Anterior cingulate cortex (tissue), 58 donors: ENCODE measurements around the gene PALMD.

Experiments
- DNase-seq, 58 donors: peaks; one replicate each; lab custom pipeline; 2025; lab: John Stamatoyannopoulos, UW

PALMD gene

DNA sequence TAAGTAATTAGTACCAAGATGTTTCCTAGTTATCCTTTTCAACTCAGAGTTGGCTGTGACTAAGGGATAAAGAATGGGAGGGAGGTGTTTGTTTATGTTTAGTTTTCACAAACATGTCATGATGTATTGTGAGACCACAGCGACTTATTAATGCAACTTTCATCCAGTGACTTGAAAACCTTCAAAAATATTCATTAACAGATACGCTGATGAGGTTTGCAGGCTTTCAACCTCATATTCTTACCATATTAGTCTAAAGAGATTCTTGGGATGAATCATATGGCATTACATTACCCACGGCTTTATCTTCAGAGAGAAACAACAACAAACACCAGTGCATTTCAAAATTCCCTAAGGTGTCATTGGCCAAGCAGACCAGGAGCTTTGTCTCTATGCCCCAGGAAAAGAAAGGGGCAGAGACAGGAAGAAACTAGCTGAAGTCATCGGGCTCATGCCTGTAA, 36.4 kb downstream of the PALMD start:
- DNase-seq: no peak

GRCh38 chr1:99685516-99686180, 39.7 kb downstream of the PALMD start:
- DNase-seq: peak in 36 of 58 donors; percentile 3 to 59 (median 22)

DNA sequence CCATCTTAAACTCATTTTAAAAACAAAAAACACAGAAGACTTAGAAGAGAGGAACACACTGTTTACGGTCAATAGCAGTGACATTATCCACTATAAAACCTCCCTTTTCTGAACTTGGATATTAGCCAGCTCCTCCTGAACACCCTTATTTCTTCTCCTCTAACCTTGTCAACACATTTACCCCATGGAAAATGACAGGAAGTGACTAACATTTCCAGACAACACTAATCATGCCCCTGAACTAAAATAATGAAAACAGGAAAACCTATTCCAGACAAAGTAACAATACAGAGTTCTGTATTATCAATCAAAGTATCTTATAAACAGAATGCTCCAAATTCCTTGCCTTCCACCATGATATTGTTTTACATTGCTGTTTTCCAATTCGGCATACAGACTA, 45.3 kb downstream of the PALMD start:
- no peak for DNase-seq

DNA sequence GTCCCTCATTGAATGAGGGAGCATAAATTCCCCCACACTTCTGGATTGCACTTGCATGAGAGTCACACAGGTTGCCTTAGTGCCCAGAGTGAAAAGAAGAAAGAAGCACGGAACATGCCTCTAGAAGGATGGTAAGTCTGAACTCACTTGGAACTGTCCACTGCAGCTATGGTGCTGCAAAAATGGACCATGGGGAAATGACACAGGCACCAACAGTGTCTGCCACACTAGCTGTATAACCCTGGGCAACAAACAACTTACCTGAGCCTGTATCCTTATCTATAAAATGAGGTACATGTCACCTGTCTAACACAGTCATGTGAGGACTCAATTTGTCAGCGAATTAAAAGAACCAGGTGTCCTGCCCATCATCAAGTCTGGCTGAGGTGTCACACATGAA, 50.7 kb downstream of the PALMD start:
- no peak for DNase-seq

DNA sequence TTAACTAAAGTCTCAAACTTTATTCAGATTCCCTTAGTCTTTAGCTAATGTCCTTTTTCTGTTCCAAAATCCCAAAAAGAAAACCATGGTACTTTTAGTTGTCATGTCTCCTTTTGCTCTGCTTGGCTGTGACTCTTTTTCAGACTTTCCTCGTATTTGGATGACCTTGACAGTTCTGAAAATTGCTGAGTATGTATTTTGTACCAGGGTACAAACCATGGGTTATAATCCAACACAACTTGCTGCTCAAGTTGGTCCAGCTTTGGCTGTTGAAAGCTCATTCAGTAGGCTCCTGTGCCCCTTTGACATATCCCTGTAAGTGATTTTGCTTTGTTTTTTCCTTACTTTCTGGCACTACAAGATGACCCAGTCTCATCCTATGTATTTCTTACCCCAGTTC, 51.7 kb downstream of the PALMD start:
- DNase-seq: no peak

DNA sequence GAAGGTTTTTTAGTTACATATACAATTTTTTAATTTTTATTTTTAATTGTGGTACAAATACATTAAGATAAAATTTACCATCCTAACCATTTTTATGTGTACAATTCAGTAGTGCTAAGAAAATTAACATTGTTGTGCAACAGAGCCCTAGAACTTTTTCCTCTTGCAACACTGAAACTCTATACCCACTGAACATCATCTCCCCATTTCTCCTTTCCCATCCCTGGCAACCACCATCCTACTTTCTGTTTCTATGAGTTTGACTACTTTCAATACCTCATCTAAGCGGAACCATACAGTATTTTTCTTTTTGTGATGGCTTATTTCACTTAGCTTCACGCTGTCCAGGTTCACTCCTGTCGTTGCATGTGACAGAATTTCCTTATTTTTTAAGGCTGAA, 54.1 kb downstream of the PALMD start:
- no peak for DNase-seq

DNA sequence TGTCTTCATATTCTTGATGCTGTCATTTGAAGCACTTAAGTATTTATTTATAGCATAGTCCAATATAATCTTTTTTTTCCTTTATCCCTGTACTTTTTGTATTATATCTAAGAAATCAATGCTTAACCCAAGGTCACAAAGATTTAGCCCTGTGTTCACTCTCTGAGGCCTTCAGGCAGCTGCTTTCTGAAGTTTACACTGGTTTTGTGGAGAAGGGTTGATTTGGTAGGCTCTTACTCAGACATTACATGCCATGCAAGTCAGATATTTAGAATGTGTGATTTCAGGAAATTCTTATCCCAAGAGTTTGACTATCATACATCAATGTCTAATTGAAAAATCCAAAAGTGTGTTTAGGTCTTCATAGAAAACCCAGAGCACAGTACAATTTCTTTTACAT, 56.3 kb downstream of the PALMD start:
- DNase-seq: no peak

GRCh38 chr1:99704356-99704816, 58.5 kb downstream of the PALMD start:
- DNase-seq: no peak

DNA sequence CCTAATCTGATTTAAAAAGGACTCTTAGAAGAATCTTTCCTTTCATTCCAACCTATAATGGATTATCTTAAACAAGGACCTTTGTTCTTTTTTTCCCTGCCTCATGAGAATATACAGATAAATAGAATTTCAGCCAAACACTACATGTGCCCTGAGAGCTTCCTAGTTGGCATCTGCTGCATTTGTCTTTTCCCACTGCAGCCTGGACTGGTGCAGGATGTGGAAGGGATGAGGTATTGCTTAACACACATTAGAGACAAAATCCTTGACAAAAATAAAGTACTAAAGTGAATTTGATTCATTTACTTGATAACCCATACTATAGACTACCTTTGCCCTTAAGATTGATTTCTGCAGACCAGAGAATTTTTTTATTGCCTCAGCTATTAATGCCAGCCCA, 59.5 kb downstream of the PALMD start:
- DNase-seq: no peak

GRCh38 chr1:99707535-99708142, 61.7 kb downstream of the PALMD start:
- peak in 50 of 58 donors; percentile 1 to 83 (median 28) for DNase-seq

GRCh38 chr1:99710994-99711393, 65.1 kb downstream of the PALMD start:
- no peak for DNase-seq

GRCh38 chr1:99713006-99713405, 67.1 kb downstream of the PALMD start:
- no peak for DNase-seq

DNA sequence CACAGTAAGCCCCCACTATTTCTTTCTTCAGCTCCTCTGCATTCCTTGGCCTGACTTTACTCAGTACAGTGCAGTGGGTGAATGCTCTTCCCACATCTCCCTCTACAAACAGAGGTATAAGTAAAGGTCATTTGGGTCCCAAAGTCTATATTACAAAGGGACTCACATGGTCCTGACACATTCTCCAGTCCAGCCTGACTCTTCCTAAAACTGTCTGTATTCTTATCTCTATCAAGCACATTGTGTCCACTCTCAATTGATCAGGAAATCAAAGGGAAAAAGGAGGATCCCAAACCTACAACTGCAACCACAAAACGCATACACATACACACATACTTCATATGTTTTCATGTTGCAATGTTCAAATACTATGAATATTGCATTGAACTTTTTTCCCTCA, 71.1 kb downstream of the PALMD start:
- no peak for DNase-seq

DNA sequence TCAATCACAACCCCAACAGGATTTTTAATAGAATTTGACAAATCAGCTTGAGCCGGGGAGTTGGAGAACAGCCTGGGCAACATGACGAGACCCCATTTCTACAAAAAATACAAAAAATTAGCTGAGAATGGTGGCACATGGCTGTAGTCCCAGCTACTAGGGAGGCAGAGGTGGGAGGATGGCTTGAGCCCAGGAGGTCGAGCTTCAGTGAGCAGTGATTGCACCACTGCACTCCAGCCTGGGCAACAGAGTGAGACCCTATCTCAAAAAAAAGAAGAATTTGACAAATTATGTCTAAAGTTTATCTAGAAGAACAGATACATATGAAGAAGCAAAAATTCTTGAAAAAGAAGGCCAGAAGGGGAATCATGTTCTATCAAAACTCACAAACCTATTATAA, 77.3 kb downstream of the PALMD start:
- no peak for DNase-seq

DNA sequence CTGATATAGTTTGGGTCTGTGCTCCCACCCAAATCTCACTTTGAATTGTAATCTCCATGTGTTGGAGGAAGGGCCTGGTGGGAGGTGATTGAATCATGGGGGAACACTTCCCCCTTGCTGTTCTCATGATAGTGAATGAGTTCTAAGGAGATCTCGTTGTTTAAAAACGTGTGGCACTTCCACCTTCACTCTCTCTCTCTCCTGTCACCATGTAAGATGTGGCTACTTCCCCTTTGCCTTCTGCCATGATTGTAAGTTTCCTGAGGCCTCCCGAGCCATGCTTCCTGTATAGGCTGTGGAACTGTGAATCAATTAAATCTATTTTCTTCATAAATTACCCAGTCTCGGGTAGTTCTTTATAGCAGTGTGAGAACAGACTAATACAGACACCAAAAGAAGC, 80.1 kb downstream of the PALMD start:
- DNase-seq: no peak

DNA sequence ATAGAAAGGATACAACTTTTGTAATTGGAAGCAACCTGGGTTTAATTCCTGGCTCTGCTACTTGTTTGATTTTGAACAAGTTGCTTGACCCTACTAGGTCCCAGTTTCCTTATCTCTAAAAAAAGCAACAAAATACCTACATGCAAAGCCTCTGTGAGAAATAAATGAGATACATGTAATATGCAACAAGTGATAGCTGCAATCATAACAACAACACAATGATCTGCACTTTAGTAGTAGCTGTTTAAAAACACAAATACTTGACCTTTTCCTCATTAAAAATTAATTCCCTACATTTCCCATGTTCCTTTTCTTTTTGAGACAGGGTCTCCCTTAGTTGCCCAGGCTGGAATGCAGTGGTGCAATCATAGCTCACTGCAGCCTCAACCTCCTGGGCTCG, 80.5 kb downstream of the PALMD start:
- DNase-seq: no peak

DNA sequence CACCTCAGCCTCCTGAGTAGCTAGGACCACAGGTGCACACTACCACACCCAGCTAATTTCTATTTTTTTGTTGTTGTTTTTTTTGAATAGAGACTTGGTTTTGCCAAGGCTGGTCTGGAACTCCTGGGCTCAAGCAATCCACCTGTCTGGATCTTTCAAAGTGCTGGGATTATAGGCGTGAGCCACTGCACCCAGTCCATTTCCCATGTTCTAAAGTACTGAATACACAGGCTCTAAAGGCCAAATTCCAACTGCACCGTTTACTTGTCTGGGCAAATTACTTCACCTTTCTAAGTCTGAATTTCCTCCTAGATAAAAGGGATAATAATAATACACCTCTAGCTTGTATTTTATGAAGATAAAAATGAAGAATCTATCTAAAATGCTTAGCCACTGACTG, 80.9 kb downstream of the PALMD start:
- no peak for DNase-seq

GRCh38 chr1:99727575-99728185, 81.8 kb downstream of the PALMD start:
- no peak for DNase-seq

DNA sequence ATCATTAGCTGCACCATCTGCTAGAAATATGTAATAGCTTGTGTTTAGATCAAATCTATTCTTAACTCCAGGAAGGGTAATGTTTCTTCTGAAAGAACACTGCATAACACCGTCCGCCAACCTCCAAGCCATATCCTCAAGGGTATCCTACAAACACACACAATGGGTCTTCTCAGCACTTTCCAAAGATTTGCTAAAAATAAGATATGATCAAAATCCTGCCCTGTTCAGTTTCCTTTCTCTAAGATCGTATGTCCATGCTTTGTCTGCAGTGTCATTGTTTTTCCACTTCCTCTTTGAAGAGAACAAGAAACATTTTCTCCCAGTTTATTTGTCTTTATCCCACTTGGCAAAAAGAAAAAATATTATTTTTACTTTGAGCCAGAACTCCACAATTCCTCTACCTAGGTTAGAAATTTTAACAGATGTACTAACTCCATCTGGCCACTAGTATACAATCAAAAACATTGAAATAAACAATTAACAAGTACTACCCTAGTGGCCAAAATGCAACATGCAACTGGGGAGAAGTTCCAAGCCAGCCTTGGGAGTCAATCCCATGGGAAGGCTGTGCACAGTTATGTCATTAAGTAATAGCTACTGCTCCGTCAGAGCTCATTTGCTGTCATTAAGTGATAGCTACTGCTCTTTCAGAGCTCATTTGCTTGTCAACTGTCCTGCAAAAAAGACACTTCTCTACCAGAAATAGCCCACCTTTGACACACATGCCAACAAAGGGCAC, 82.8 kb downstream of the PALMD start:
- no peak for DNase-seq

DNA sequence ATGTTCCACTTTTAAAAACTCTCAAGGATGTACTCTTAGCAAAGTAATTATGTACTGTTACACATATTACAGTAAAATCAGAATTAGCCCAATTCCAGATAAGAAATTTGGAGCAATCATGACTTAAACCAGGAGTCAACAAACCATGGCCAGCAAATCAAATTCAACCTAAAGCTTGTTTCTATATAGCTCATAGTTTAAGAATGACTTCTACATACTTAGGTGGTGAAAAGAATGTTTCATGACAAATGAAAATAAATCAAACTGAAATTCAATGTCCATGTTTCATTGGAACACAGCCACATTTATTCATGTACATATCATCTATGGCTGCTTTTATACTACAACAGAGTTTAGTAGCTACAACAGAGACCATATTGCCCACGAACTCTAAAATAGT, 85.5 kb downstream of the PALMD start:
- DNase-seq: no peak

DNA sequence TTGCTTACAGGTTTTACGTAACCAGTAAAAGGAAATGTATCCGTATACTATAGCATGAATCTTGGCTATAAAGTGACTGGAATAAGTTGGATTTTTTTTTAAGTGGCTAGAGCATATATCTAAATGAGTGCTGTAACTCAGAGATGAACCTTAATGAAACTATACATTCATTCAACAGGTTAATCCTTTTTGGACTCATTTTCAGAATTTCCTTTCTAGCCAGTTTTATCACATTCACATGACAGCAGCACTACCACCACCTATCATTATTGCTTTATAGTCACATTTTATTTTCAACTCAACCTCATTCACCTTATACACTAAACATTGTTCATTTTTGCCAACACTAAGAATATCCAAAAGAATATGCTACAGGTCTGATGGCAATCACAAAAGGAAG, 89.9 kb downstream of the PALMD start:
- no peak for DNase-seq
